GM12891 (cell line): ENCODE measurements around the gene GLYR1.

Source experiments
- PAX5 ChIP-seq: IDR thresholded peaks from 2 replicates; pipeline ENCODE4 v1.6.1; 2011; ENCODE audit warnings: low read length, moderate library complexity, mild to moderate bottlenecking; ENCODE audit not compliant: insufficient read depth, severe bottlenecking
- POLR2A ChIP-seq: IDR thresholded peaks from 2 replicates; pipeline ENCODE4 v1.6.1; 2011; ENCODE audit warnings: low read depth, low read length, control low read depth
- POLR2AphosphoS5 ChIP-seq: IDR thresholded peaks from 2 replicates; pipeline ENCODE4 v1.6.1; 2011; ENCODE audit warnings: low read depth, low read length, control low read depth
- TAF1 ChIP-seq: IDR thresholded peaks from 2 replicates; pipeline ENCODE4 v1.6.1; 2011; ENCODE audit warnings: low read depth, low read length, control low read depth

DNA sequence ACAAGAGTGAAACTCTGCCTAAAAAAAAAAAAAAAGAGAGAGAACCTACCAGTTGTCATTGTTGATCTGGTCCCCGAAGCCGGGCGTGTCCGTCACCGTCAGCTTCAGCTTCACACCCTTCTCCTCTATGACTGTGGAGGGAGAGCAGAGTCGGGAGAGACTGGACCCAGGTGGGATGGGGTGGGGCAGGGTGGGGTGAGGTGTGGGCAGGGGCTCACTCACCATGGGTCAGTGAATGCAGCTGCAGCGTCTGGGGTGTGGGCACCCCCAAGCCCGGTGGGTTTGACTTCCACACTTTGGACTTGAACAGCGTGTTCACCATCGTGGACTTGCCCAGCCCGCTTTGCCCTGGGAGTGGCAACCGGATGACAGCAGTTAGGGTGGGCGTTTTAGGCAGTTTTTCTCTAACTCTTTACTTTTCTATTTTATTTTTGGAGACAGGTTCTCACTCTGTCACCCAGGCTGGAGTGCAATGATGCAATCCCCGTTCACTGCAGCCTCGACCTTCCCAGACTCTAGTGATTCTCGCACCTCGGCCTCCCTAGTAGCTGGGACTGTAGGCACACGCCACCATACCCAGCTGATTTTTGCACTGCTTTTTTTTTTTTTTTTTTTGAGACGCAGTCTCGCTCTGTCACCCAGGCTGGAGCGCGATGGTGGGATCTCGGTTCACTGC is 61.2 kb downstream of the GLYR1 start:
- TF ChIP-seq POLR2A (no peak), POLR2AphosphoS5 (no peak), PAX5 (no peak), TAF1 (no peak)
